ENCODE data around the gene AXL. TPM values are rescaled to one million over a fixed set of nuclear protein-coding genes. Genes with fewer than 3 reads are reported as not detected.
"Not testable (repeated sequence)": the region's sequence is repeated elsewhere in the genome, so short reads cannot be mapped to it uniquely, and the experiment has no call there.

Gene AXL
- total RNA-seq, 2 experiments from 2014 or later: 0.05 to 0.29 TPM

GRCh38 chr19:41194157-41194552, 24.9 kb upstream of the AXL start:
- H3K36me3 Mint-ChIP-seq: no peaks in the 10 kb centered on the region
- DNase-seq (no peak), ATAC-seq (no peak)
- H3K4me1 Mint-ChIP-seq: peaks cover 12% of the 10 kb centered on the region
- CTCF ChIA-PET: interaction anchor here (1.8 kb wide), 1 partner anchor 68 kb away, joined by 4 read pairs; no protein-coding TSS in a partner anchor
- no peaks in the 10 kb centered on the region for H3K9me3 Mint-ChIP-seq (ENCODE audit: low read depth)
- H3K4me3 Mint-ChIP-seq: no peak overlapping the region
- H3K27ac Mint-ChIP-seq: no peak overlapping the region
- peaks cover 50% of the 10 kb centered on the region for H3K27me3 Mint-ChIP-seq

DNA sequence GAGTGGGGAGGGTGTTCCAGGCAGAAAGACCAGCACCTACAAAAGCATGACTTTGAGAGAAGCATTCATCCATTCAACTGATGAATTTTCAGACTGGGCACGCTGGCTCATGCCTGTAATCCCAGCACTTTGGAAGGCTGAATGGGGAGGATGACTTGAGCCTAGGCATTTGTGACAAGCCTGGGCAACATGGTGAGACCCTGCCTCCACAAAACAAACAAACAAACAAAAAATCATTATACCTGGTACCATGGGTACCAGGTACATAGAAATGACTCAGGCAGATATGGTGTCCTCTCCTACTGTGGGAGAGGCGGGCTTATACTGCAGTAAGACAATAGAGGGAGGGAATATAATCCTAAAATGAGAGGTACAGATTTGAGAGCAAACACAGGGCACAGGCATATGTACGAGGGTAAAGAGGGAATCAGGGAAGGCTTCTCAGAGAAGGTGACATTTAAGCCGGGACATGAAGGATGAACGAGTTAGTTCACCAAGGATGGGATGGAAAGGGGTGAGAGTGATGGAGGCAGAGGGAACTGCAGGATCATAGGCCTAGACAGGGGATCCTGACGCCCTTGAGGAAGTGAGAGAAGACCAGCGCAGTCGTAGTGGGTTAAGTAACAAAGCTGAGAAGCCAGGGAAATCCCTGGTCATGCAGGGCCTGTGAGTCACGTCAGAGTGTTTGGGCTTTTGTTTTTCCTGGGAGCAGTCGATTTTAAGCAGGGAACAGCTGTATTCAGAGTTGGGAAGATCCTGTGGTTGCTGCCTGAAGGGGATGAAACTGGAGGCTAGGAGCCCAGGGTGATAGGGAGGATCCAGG, 23.1 kb upstream of the AXL start:
- peaks cover 21% of the 10 kb centered on the region for H3K4me1 Mint-ChIP-seq
- CTCF ChIA-PET: no interaction called here

DNA sequence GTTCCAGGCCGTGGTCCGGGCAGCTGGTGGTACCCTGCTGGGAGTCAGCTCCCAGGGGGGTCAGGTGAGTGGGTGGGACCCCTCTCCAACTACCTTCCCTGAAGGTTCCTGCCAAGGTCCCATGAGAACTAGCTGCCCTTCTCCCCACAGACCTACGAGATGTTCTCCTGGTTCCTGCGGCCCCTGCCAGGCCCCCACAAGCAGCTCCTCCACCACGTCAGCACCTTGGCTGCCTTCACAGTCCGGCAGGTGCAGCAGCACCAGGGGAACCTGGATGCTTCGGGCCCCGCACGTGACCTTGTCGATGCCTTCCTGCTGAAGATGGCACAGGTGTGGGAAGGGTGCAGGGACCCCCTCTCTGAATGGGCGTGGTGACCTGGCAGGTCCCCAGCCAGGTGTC, 20.5 kb upstream of the AXL start:
- Mint-ChIP-seq H3K4me1 (peaks cover 19% of the 10 kb centered on the region), H3K27ac (no peak overlapping the region), H3K4me3 (no peak overlapping the region), H3K27me3 (peaks cover 35% of the 10 kb centered on the region), H3K9me3 (ENCODE audit: low read depth) (no peaks in the 10 kb centered on the region), H3K36me3 (no peaks in the 10 kb centered on the region)
- DNase-seq (no peak), ATAC-seq (no peak)
- CTCF ChIA-PET: interaction anchor here (1.0 kb wide), 1 partner anchor 110 kb away, joined by 3 read pairs; no protein-coding TSS in a partner anchor

More for the DNA sequence above, 23.1 kb upstream of the AXL start:
- no peak overlapping the region for H3K27ac Mint-ChIP-seq
- no peak for DNase-seq
- H3K36me3 Mint-ChIP-seq: no peaks in the 10 kb centered on the region
- H3K27me3 Mint-ChIP-seq: peaks cover 46% of the 10 kb centered on the region
- H3K9me3 Mint-ChIP-seq (ENCODE audit: low read depth): no peaks in the 10 kb centered on the region
- ATAC-seq: no peak
- no peak overlapping the region for H3K4me3 Mint-ChIP-seq

GRCh38 chr19:41203371-41203770, 15.7 kb upstream of the AXL start:
- no peak overlapping the region for H3K4me3 Mint-ChIP-seq
- peaks cover 21% of the 10 kb centered on the region for H3K27me3 Mint-ChIP-seq
- ATAC-seq (no peak), DNase-seq (no peak)
- no peaks in the 10 kb centered on the region for H3K9me3 Mint-ChIP-seq (ENCODE audit: low read depth)
- CTCF ChIA-PET: interaction anchor here (0.8 to 5.7 kb wide), 11 partner anchors 23 to 540 kb away, joined by 3 to 106 read pairs (median 5); partner anchors contain the start of genes B9D2, DMAC2 and HNRNPUL1
- H3K27ac Mint-ChIP-seq: no peak overlapping the region
- no peaks in the 10 kb centered on the region for H3K36me3 Mint-ChIP-seq
- peaks cover 23% of the 10 kb centered on the region for H3K4me1 Mint-ChIP-seq

GRCh38 chr19:41204338-41204737, 14.7 kb upstream of the AXL start:
- H3K27me3 Mint-ChIP-seq: peaks cover 18% of the 10 kb centered on the region
- H3K4me1 Mint-ChIP-seq: peaks cover 23% of the 10 kb centered on the region
- not testable (repeated sequence) for H3K9me3 Mint-ChIP-seq (ENCODE audit: low read depth); H3K36me3 Mint-ChIP-seq; H3K27ac Mint-ChIP-seq; H3K4me3 Mint-ChIP-seq
- peak; percentile 89 for DNase-seq
- CTCF ChIA-PET: interaction anchor here (0.5 to 5.7 kb wide), 35 partner anchors 16 to 893 kb away, joined by 3 to 106 read pairs (median 4); partner anchors contain the start of genes B9D2, CCDC97, DMAC2 and HNRNPUL1
- ATAC-seq: peak; percentile 97

GRCh38 chr19:41205995-41206394, 13.0 kb upstream of the AXL start:
- DNase-seq: no peak
- ATAC-seq: no peak
- no peak overlapping the region for H3K4me3 Mint-ChIP-seq
- no peak overlapping the region for H3K27ac Mint-ChIP-seq
- peaks cover 13% of the 10 kb centered on the region for H3K4me1 Mint-ChIP-seq
- H3K27me3 Mint-ChIP-seq: peaks cover 10% of the 10 kb centered on the region
- H3K9me3 Mint-ChIP-seq (ENCODE audit: low read depth): no peaks in the 10 kb centered on the region
- CTCF ChIA-PET: interaction anchor here (0.6 to 5.7 kb wide), 3 partner anchors 56 to 473 kb away, joined by 3 to 106 read pairs (median 5); partner anchors contain the start of gene HNRNPUL1
- no peaks in the 10 kb centered on the region for H3K36me3 Mint-ChIP-seq

DNA sequence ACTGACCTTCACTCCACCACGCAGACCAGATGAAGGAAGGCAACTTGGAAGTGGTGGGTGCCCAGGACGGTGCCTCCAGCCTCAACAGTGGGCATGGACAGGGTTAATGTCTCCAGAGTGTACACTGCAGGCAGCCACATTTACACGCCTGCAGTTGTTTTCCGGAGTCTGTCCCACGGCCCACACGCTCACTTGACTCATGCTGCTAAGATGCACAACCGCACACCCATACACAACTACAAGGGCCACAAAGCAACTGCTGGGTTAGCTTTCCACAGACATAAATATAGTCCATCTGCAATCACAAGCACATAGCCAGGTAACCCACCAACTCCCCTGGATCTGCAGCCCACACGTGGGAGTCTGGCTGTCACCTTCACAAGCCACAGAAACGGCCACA, 12.6 kb upstream of the AXL start:
- H3K4me3 Mint-ChIP-seq: no peak overlapping the region
- H3K4me1 Mint-ChIP-seq: peaks cover 11% of the 10 kb centered on the region
- peaks cover 5% of the 10 kb centered on the region for H3K27me3 Mint-ChIP-seq
- H3K9me3 Mint-ChIP-seq (ENCODE audit: low read depth): no peaks in the 10 kb centered on the region
- H3K27ac Mint-ChIP-seq: no peak overlapping the region
- H3K36me3 Mint-ChIP-seq: no peaks in the 10 kb centered on the region
- ATAC-seq (no peak), DNase-seq (no peak)
- CTCF ChIA-PET: interaction anchor here (0.6 to 5.7 kb wide), 3 partner anchors 55 to 473 kb away, joined by 3 to 106 read pairs (median 5); partner anchors contain the start of gene HNRNPUL1

GRCh38 chr19:41206926-41207750, 11.9 kb upstream of the AXL start:
- H3K27ac Mint-ChIP-seq: no peak overlapping the region
- H3K9me3 Mint-ChIP-seq (ENCODE audit: low read depth): no peaks in the 10 kb centered on the region
- peaks cover 2% of the 10 kb centered on the region for H3K27me3 Mint-ChIP-seq
- DNase-seq: no peak
- H3K36me3 Mint-ChIP-seq: no peaks in the 10 kb centered on the region
- CTCF ChIA-PET: interaction anchor here (0.8 to 5.7 kb wide), 3 partner anchors 54 to 102 kb away, joined by 3 to 106 read pairs (median 5); partner anchors contain the start of gene HNRNPUL1
- H3K4me1 Mint-ChIP-seq: peaks cover 11% of the 10 kb centered on the region
- H3K4me3 Mint-ChIP-seq: no peak overlapping the region
- no peak for ATAC-seq

DNA sequence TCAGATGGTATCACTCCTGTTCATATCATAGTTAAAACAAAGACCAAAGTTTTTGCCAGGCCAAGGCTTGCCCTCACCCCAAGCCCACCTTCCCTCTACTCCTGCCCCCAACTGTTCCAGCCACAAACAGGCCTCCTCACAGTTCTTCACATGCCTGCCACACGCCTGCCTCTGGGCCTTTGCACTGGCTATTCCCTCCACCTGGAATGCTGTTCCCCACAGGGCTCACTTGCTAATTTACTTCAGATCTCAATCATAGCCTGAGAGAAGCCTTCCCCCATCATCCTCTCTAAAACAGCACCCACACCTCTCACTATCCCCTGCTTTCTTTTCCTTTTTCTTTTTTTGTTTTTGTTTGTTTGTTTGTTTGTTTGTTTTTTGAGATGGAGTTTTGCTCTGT, 4.9 kb upstream of the AXL start:
- H3K27ac Mint-ChIP-seq: no peak overlapping the region
- CTCF ChIA-PET: no interaction called here
- DNase-seq (no peak), ATAC-seq (no peak)
- H3K4me1 Mint-ChIP-seq: no peaks in the 10 kb centered on the region
- no peak overlapping the region for H3K4me3 Mint-ChIP-seq
- no peaks in the 10 kb centered on the region for H3K9me3 Mint-ChIP-seq (ENCODE audit: low read depth)
- H3K27me3 Mint-ChIP-seq: peaks cover 20% of the 10 kb centered on the region
- H3K36me3 Mint-ChIP-seq: no peaks in the 10 kb centered on the region

GRCh38 chr19:41217741-41218140, 1.3 kb upstream of the AXL start:
- H3K9me3 Mint-ChIP-seq (ENCODE audit: low read depth): no peaks in the 10 kb centered on the region
- CTCF ChIA-PET: no interaction called here
- DNase-seq (no peak), ATAC-seq (no peak)
- no peak overlapping the region for H3K27ac Mint-ChIP-seq
- H3K4me1 Mint-ChIP-seq: no peaks in the 10 kb centered on the region
- H3K4me3 Mint-ChIP-seq: no peak overlapping the region
- no peaks in the 10 kb centered on the region for H3K36me3 Mint-ChIP-seq
- peaks cover 47% of the 10 kb centered on the region for H3K27me3 Mint-ChIP-seq

- Mint-ChIP-seq H3K4me3 (no peak overlapping the region), H3K27me3 (peaks cover 47% of the 10 kb centered on the region), H3K36me3 (no peaks in the 10 kb centered on the region), H3K9me3 (ENCODE audit: low read depth) (no peaks in the 10 kb centered on the region), H3K4me1 (no peaks in the 10 kb centered on the region), H3K27ac (no peak overlapping the region)
- DNase-seq (no peak), ATAC-seq (no peak)
- CTCF ChIA-PET: no interaction called here
Observed at GRCh38 chr19:41218249-41218614, 791 bp upstream of the AXL start.

DNA sequence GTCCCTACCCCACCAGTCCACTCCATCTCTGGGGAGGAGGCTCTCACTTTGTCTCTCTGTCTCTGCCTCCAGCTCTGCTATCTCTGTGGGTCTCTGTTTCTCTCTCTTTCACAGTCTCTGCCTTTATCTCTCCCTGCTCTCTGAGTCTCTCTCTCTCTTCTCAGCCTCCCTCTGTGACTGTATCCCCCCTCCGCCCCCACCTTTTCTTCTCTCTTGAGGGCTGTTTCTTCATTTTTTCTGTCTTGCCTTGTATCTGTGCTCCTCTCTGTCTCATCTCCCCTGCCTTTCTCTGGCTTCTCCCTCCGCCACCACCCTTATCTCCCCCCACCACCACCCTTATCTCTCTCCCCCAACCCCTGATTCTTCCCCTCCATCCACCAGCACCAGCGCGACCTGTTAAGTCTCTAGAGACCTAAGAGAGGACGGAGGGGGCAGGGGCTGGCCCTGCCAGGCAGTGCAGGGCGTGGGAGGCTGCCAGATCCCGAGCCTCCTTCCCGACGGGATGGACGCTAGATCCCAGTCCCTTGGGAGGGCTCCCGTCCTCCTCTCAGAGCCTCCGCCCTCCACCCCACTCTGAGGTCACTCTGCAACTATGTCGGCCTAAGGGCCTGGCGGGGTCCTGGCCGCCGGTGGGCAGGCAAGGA, 1.0 kb downstream of the AXL start:
- no peak for DNase-seq
- H3K27ac Mint-ChIP-seq: no peak overlapping the region
- H3K36me3 Mint-ChIP-seq: no peaks in the 10 kb centered on the region
- no peak overlapping the region for H3K4me3 Mint-ChIP-seq
- H3K4me1 Mint-ChIP-seq: no peaks in the 10 kb centered on the region
- ATAC-seq: no peak
- no peaks in the 10 kb centered on the region for H3K9me3 Mint-ChIP-seq (ENCODE audit: low read depth)
- peaks cover 51% of the 10 kb centered on the region for H3K27me3 Mint-ChIP-seq
- CTCF ChIA-PET: interaction anchor here (1.1 to 1.7 kb wide), 3 partner anchors 15 to 88 kb away, joined by 3 to 9 read pairs (median 4); partner anchors contain the start of gene HNRNPUL1

DNA sequence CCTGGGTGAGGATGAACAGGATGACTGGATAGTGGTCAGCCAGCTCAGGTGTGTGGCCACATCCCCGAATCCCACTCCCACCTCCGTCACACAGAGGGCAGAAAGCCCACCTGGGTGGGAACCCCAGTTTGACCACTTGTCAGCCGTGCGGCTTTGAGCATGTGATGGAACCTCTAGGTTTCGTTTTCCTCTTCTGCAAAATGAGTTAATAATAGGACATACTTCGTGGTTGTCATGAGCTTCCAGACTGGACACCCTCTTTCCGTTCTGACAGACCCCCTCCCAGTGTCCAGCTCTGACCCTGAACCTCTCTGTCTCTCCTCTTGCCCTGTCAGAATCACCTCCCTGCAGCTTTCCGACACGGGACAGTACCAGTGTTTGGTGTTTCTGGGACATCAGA, 1.8 kb downstream of the AXL start:
- ATAC-seq: no peak
- H3K27me3 Mint-ChIP-seq: peaks cover 58% of the 10 kb centered on the region
- H3K36me3 Mint-ChIP-seq: no peaks in the 10 kb centered on the region
- peaks cover 6% of the 10 kb centered on the region for H3K4me1 Mint-ChIP-seq
- H3K9me3 Mint-ChIP-seq (ENCODE audit: low read depth): no peaks in the 10 kb centered on the region
- no peak for DNase-seq
- CTCF ChIA-PET: interaction anchor here (1.1 to 1.7 kb wide), 3 partner anchors 16 to 88 kb away, joined by 3 to 9 read pairs (median 4); partner anchors contain the start of gene HNRNPUL1
- H3K27ac Mint-ChIP-seq: no peak overlapping the region
- no peak overlapping the region for H3K4me3 Mint-ChIP-seq
